H9 (cell line): ENCODE results near the gene TMPRSS9. TPM values are rescaled to one million over a fixed set of nuclear protein-coding genes. Genes with fewer than 3 reads are reported as not detected.
A peak's percentile ranks its signal among the peaks of the same experiment; 100 is the strongest.

ENCODE experiments used
- DNase-seq: peaks from one replicate; pipeline ENCODE4 v3.0.0-alpha.2; 2017
- H2AFZ ChIP-seq: one replicate; pipeline ENCODE4 v1.6.1; 2013; ENCODE audit warnings: mild to moderate bottlenecking, low read length, control low read depth, moderate library complexity
- H2AK5ac ChIP-seq: 2 replicates; pipeline ENCODE4 v1.6.1; 2013; ENCODE audit warnings: low read length, control low read depth, mixed read lengths; ENCODE audit not compliant: insufficient read length
- H2BK120ac ChIP-seq: one replicate; pipeline ENCODE4 v1.6.1; 2013; ENCODE audit warnings: low read depth, mild to moderate bottlenecking, low read length, control low read depth, inconsistent platforms; ENCODE audit not compliant: poor library complexity, severe bottlenecking
- H2BK12ac ChIP-seq: 2 replicates; pipeline ENCODE4 v1.6.1; 2013; ENCODE audit warnings: low read length, control low read depth, mixed read lengths, low read depth; ENCODE audit not compliant: insufficient read length
- H2BK15ac ChIP-seq: 2 replicates; pipeline ENCODE4 v1.6.1; 2013; ENCODE audit warnings: low read depth, low read length, control low read depth
- H2BK20ac ChIP-seq: one replicate; pipeline ENCODE4 v1.6.1; 2013; ENCODE audit warnings: low read depth, mild to moderate bottlenecking, low read length, control low read depth, inconsistent platforms; ENCODE audit not compliant: poor library complexity, severe bottlenecking
- H2BK5ac ChIP-seq: 2 replicates; pipeline ENCODE4 v1.6.1; 2013; ENCODE audit warnings: low read length, control low read depth, mixed read lengths; ENCODE audit not compliant: insufficient read length
- H3K14ac ChIP-seq: 2 replicates; pipeline ENCODE4 v1.6.1; 2013; ENCODE audit warnings: low read length, control low read depth; ENCODE audit not compliant: insufficient read depth
- H3K18ac ChIP-seq: 2 replicates; pipeline ENCODE4 v1.6.1; 2013; ENCODE audit warnings: low read depth, mild to moderate bottlenecking, mixed read lengths, low read length, control low read depth; ENCODE audit not compliant: insufficient read length
- H3K23ac ChIP-seq: 2 replicates; pipeline ENCODE4 v1.6.1; 2013; ENCODE audit warnings: low read length, control low read depth, mixed read lengths, low read depth; ENCODE audit not compliant: insufficient read length
- H3K23me2 ChIP-seq: 2 replicates; pipeline ENCODE4 v1.6.1; 2013; ENCODE audit warnings: low read depth, mild to moderate bottlenecking, mixed read lengths, low read length, control low read depth; ENCODE audit not compliant: insufficient read length, poor library complexity, severe bottlenecking
- H3K27ac ChIP-seq: 2 replicates; pipeline ENCODE4 v1.5.1; 2013; ENCODE audit warnings: low read length, control low read depth, mixed read lengths, low read depth; ENCODE audit not compliant: insufficient read length
- H3K27me3 ChIP-seq: 2 replicates; pipeline ENCODE4 v1.6.1; 2013; ENCODE audit warnings: low read length, control low read depth, inconsistent platforms; ENCODE audit not compliant: insufficient read depth
- H3K4ac ChIP-seq: 2 replicates; pipeline ENCODE4 v1.6.1; 2013; ENCODE audit warnings: low read depth, mild to moderate bottlenecking, control low read depth, inconsistent platforms, low read length, moderate library complexity
- H3K4me1 ChIP-seq: 2 replicates; pipeline ENCODE4 v1.6.1; 2013; ENCODE audit warnings: low read length, control low read depth, inconsistent platforms; ENCODE audit not compliant: insufficient read depth
- H3K4me2 ChIP-seq: 2 replicates; pipeline ENCODE4 v1.6.1; 2013; ENCODE audit warnings: low read length, control low read depth, mixed read lengths; ENCODE audit not compliant: insufficient read length, insufficient read depth
- H3K56ac ChIP-seq: 2 replicates; pipeline ENCODE4 v1.6.1; 2013; ENCODE audit warnings: low read depth, mild to moderate bottlenecking, mixed read lengths, low read length, control low read depth; ENCODE audit not compliant: insufficient read length
- H3K79me1 ChIP-seq: 2 replicates; pipeline ENCODE4 v1.6.1; 2013; ENCODE audit warnings: low read depth, mild to moderate bottlenecking, moderate library complexity, low read length, control low read depth, inconsistent platforms; ENCODE audit not compliant: insufficient read depth, poor library complexity, severe bottlenecking
- H3K79me2 ChIP-seq: 2 replicates; pipeline ENCODE4 v1.6.1; 2013; ENCODE audit warnings: low read length, control low read depth, inconsistent platforms; ENCODE audit not compliant: insufficient read depth
- H3K9ac ChIP-seq: 2 replicates; pipeline ENCODE4 v1.6.1; 2013; ENCODE audit warnings: low read length, control low read depth, mixed read lengths; ENCODE audit not compliant: insufficient read length; ENCODE audit errors: extremely low read depth
- H3K9me3 ChIP-seq: one replicate; pipeline ENCODE4 v1.6.1; 2013; ENCODE audit warnings: low read depth, low read length, inconsistent platforms; ENCODE audit not compliant: control insufficient read depth
- H3T11ph ChIP-seq: one replicate; pipeline ENCODE4 v1.6.1; 2013; ENCODE audit warnings: mild to moderate bottlenecking, low read length, control low read depth, inconsistent platforms
- H4K20me1 ChIP-seq: one replicate; pipeline ENCODE4 v1.6.1; 2013; ENCODE audit not compliant: control insufficient read depth, insufficient read length, insufficient read depth
- H4K5ac ChIP-seq: 2 replicates; pipeline ENCODE4 v1.6.1; 2013; ENCODE audit warnings: low read depth, mild to moderate bottlenecking, mixed read lengths, low read length, control low read depth; ENCODE audit not compliant: insufficient read length
- H4K8ac ChIP-seq: replicated peaks from 2 replicates; pipeline ENCODE4 v1.6.1; 2013; ENCODE audit warnings: low read length, control low read depth, mixed read lengths, low read depth; ENCODE audit not compliant: insufficient read length
- H4K91ac ChIP-seq: 2 replicates; pipeline ENCODE4 v1.6.1; 2013; ENCODE audit warnings: low read depth, mild to moderate bottlenecking, moderate library complexity, mixed read lengths, low read length, control low read depth; ENCODE audit not compliant: insufficient read length
- H3K27ac Mint-ChIP-seq, 3 experiments: 2 replicates in 2 of 3; 3 replicates in 1 of 3; pipeline ENCODE4 v1.8.0; 2020 to 2021; ENCODE audit warnings: mixed read lengths in 3 of 3, mild to moderate bottlenecking in 1 of 3, moderate library complexity in 1 of 3
- H3K27me3 Mint-ChIP-seq: 2 replicates; pipeline ENCODE4 v1.8.0; 2021; ENCODE audit warnings: low read depth, mild to moderate bottlenecking, moderate library complexity, mixed read lengths
- H3K36me3 Mint-ChIP-seq, 3 experiments: 2 replicates in 2 of 3; 3 replicates in 1 of 3; pipeline ENCODE4 v1.8.0; 2020 to 2021; ENCODE audit warnings: low read depth in 3 of 3, mixed read lengths in 3 of 3; ENCODE audit not compliant: insufficient read depth in 1 of 3
- H3K4me1 Mint-ChIP-seq, 2 experiments: 2 replicates each; pipeline ENCODE4 v1.8.0; 2020; ENCODE audit warnings: mixed read lengths in 2 of 2
- H3K4me3 Mint-ChIP-seq, 2 experiments: 2 replicates in 1 of 2; 3 replicates in 1 of 2; pipeline ENCODE4 v1.8.0; 2020 to 2021; ENCODE audit warnings: mild to moderate bottlenecking in 2 of 2, mixed read lengths in 2 of 2, moderate library complexity in 1 of 2
- H3K9me3 Mint-ChIP-seq, 2 experiments: 2 replicates in 1 of 2; 3 replicates in 1 of 2; pipeline ENCODE4 v1.8.0; 2020; ENCODE audit warnings: mild to moderate bottlenecking in 2 of 2, mixed read lengths in 2 of 2, moderate library complexity in 1 of 2
- CTCF ChIP-seq: fragments of 200-600 bp; sonication (generic); conservative IDR thresholded peaks from 3 replicates; pipeline ENCODE4 v1.8.0; 2021; ENCODE audit warnings: antibody characterized with exemption, mild to moderate bottlenecking
- WGBS: extraction: QIAGEN DNeasy Blood & Tissue Kit; methylation state at CpG from one replicate; pipeline ENCODE4 v1.1.7; 2013; ENCODE audit warnings: missing lambda C conversion rate, low lambda C conversion rate, mixed read lengths; ENCODE audit not compliant: insufficient read length; ENCODE audit errors: extremely low coverage; 5-methylcytosine and 5-hydroxymethylcytosine counted together
- total RNA-seq: library from RNA; stranded (reverse); gene quantifications from 2 replicates; pipeline ENCODE4 v1.2.1, GENCODE V29; 2021

Gene TMPRSS9
- total RNA-seq, 1 experiment from 2014 or later, result 0.24 TPM

- H3K27ac Mint-ChIP-seq, result no peak overlapping the region
Observed at GRCh38 chr19:2423915-2424685, 64.0 kb downstream of the TMPRSS9 start.

More at GRCh38 chr19:2423915-2424685, 64.0 kb downstream of the TMPRSS9 start:
- Histone ChIP-seq H3K79me2 (peaks cover 2% of the 10 kb centered on the region; the same call in 1 of the 2 replicates), H2BK5ac (no peak overlapping the region), H3K9me3 (no peaks in the 10 kb centered on the region), H3K23ac (no peak overlapping the region), H3K4me2 (no peak overlapping the region), H2BK20ac (no peak overlapping the region), H4K5ac (no peak overlapping the region), H3K9ac (no peak overlapping the region), H4K91ac (no peak overlapping the region), H2AFZ (no peak overlapping the region), H2BK120ac (no peak overlapping the region), H3K14ac (no peak overlapping the region), H3T11ph (no peak overlapping the region), H3K18ac (no peak overlapping the region), H2BK15ac (no peak overlapping the region), H3K27ac (no peak overlapping the region), H3K27me3 (no peaks in the 10 kb centered on the region), H2AK5ac (no peak overlapping the region), H3K79me1 (no peaks in the 10 kb centered on the region), H3K23me2 (peaks cover 9% of the 10 kb centered on the region), H3K4ac (no peak overlapping the region), H4K8ac (no peak overlapping the region), H3K56ac (no peak overlapping the region), H3K4me1 (no peaks in the 10 kb centered on the region; the same call in 1 of the 2 replicates), H4K20me1 (no peaks in the 10 kb centered on the region), H2BK12ac (no peak overlapping the region)
- peak; percentile 36 for DNase-seq
- peaks cover 2% of the 10 kb centered on the region; the same call in 1 of the 2 replicates for H3K27me3 Mint-ChIP-seq
- WGBS, result no CpG with 5 or more reads among the region's 46 CpGs
- H3K36me3 Mint-ChIP-seq, result peaks cover 2 to 10% (median 4%) of the 10 kb centered on the region in 3 experiments; a peak in 6 of 7 replicates
- TF ChIP-seq CTCF, result no peak
- H3K9me3 Mint-ChIP-seq, result no peaks in the 10 kb centered on the region
- peak overlapping the region in 1 of 2 experiments; percentile 44; a peak in 4 of 5 replicates for H3K4me3 Mint-ChIP-seq
- peaks cover 13 to 19% of the 10 kb centered on the region in 2 experiments for H3K4me1 Mint-ChIP-seq
